Muscle layer of colon (tissue), 2 donors: ENCODE results near the gene RGS10.
"Not testable (repeated sequence)": the region's sequence is repeated elsewhere in the genome, so short reads cannot be mapped to it uniquely, and the experiment has no call there.

Experiments used
- H3K27ac ChIP-seq: one replicate; pipeline ENCODE4 v1.7.0; 2013; ENCODE audit warnings: low read depth, mild to moderate bottlenecking, low read length, moderate library complexity
- H3K27me3 ChIP-seq, 2 donors: one replicate each; pipeline ENCODE4 v1.7.0; 2013; ENCODE audit warnings: low read length in 2 of 2, mild to moderate bottlenecking in 2 of 2; ENCODE audit not compliant: insufficient read depth in 2 of 2, control insufficient read depth in 1 of 2
- H3K36me3 ChIP-seq: one replicate; pipeline ENCODE4 v1.7.0; 2013; ENCODE audit warnings: mild to moderate bottlenecking, low read length; ENCODE audit not compliant: insufficient read depth
- H3K4me1 ChIP-seq: one replicate; pipeline ENCODE4 v1.7.0; 2013; ENCODE audit warnings: mild to moderate bottlenecking, low read length; ENCODE audit not compliant: insufficient read depth
- H3K4me3 ChIP-seq, 2 donors: one replicate each; pipeline ENCODE4 v1.7.0; 2013; ENCODE audit warnings: low read length in 2 of 2, low read depth in 1 of 2, mild to moderate bottlenecking in 1 of 2, moderate library complexity in 1 of 2
- H3K9ac ChIP-seq: one replicate; pipeline ENCODE4 v1.7.0; 2013; ENCODE audit warnings: low read length
- H3K9me3 ChIP-seq: one replicate; pipeline ENCODE4 v1.7.0; 2013; ENCODE audit warnings: mild to moderate bottlenecking, low read length
- donor health status: abdominal sarcoma.
- donor health status: Adenocarcinoma of cecum.

Gene RGS10

DNA sequence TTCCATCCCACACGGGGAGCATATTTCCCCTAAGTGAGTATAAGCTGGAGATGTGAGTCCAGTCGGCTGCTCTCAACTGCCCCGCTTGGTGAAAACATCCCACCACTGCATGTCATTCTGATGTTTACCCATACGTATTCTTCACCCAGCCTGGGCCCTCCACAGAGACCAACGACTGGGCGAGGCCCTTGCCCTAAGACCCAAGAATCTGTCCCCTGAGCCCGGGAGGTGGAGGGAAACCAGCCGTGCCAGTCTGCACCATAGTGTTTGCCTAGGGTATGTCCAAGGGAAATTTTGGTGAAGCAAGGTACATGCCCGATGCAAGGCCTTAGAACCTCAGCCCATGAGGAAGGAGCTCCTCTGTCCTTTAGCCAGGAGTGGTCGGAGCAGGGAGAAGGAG lies 67.9 kb downstream of the RGS10 start:
- H3K9me3 ChIP-seq = no peaks in the 10 kb centered on the region
- H3K27me3 ChIP-seq = no peaks in the 10 kb centered on the region
- H3K36me3 ChIP-seq = no peaks in the 10 kb centered on the region
- no peak overlapping the region for H3K4me3 ChIP-seq
- peaks cover 11% of the 10 kb centered on the region for H3K4me1 ChIP-seq
- H3K9ac ChIP-seq = no peak overlapping the region
- no peak overlapping the region for H3K27ac ChIP-seq

DNA sequence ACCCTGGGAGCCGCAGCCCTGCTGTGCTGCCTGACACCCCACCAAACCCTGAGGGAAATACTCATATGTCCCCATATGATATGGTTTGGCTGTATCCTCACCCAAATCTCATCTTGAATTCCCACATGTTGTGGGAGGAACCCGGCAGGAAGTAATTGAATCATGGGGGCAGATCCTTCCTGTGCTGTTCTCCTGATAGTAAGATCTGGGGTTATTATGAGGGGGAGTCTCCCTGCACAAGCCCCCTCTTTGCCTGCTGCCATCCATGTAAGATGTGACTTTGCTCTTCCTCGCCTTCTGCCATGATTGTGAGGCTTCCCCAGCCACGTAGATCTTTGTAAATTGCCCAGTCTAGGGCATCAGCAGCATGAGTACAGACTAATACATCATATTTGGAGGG lies 68.7 kb downstream of the RGS10 start:
- H3K27ac ChIP-seq = no peak overlapping the region
- peaks cover 2% of the 10 kb centered on the region for H3K4me1 ChIP-seq
- no peak overlapping the region for H3K9ac ChIP-seq
- H3K27me3 ChIP-seq = no peaks in the 10 kb centered on the region
- H3K4me3 ChIP-seq = no peak overlapping the region
- no peaks in the 10 kb centered on the region for H3K36me3 ChIP-seq
- H3K9me3 ChIP-seq = no peaks in the 10 kb centered on the region

DNA sequence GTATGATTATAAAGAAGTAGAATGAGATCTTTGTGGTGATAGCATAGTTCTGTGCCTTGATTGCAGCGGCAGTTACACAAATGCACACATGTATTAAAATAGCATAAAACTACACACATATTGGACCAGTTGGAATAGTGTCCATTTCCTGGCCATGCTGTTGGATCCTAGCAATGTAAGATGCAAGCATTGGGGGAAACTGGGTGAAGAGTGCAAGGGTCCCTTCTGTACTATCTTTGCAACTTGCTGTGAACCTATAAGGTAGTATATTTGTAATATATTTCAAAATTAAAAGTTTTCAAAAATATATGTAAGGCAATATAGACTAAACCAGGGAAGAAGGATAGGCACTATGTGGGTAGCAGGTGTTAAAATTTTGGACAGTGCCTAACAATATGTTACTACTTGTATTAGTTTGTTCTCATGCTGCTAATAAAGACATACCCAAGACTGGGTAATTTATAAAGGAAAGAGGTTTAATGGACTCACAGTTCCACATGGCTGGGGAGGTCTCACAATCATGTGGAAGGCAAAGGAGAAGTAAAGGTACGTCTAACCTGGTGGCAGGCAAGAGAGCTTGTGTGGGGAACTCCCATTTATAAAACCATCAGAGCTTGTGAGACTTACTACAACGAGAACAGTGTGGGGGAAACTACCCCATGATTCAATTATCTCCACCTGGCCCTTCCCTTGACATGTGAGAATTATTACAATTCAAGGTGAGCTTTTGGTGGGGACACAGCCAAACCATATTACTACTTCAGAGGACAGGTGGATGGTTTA lies 71.4 kb downstream of the RGS10 start:
- no peaks in the 10 kb centered on the region for H3K36me3 ChIP-seq
- H3K9ac ChIP-seq = no peak overlapping the region
- H3K9me3 ChIP-seq = no peaks in the 10 kb centered on the region
- no peak overlapping the region for H3K4me3 ChIP-seq
- no peaks in the 10 kb centered on the region for H3K27me3 ChIP-seq
- no peaks in the 10 kb centered on the region for H3K4me1 ChIP-seq
- no peak overlapping the region for H3K27ac ChIP-seq

DNA sequence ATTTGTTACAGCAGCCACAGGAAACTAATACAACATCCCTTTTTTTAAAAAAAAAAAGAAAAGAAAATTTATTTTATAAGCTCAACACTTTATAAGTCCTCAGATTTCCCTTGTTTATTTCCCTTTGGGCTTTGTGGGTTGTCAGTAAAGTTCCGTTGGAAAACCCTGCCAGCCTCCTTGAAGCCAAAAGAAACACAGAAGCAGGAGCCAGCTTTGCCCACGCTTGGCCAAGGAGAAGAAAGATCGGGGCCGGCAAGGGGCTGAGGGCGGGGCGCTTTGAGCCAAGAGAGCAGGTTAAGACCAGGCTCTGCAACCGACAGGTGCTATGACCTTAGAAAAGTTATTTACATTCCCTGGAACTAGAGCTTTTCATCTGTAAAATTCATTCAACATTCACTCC lies 72.7 kb downstream of the RGS10 start:
- H3K9ac ChIP-seq = no peak overlapping the region
- H3K4me1 ChIP-seq = no peaks in the 10 kb centered on the region
- H3K4me3 ChIP-seq = no peak overlapping the region
- no peak overlapping the region for H3K27ac ChIP-seq
- H3K36me3 ChIP-seq = no peaks in the 10 kb centered on the region
- no peaks in the 10 kb centered on the region for H3K9me3 ChIP-seq
- H3K27me3 ChIP-seq = no peaks in the 10 kb centered on the region

DNA sequence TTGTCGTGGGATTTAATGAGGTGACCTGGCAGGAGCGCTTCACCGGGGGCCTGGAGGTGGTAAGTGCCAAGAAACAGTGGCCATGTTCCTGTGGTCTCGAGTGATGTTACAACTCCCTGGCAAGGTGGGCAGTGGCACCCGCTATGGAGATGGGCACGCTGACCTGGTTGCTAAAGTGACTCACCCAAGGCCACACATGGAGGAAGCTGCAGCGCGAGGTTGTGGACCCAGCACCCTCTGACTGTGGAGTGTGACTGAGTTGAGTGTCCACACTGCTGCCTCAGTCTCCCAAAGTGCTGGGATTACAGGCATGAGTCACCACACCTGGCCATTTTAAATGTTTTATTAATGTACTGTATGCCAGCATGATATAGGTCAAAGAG lies 73.2 kb downstream of the RGS10 start:
- Histone ChIP-seq H3K36me3 (no peaks in the 10 kb centered on the region), H3K9me3 (no peaks in the 10 kb centered on the region), H3K4me3 (no peak overlapping the region), H3K4me1 (no peaks in the 10 kb centered on the region), H3K27me3 (no peaks in the 10 kb centered on the region), H3K27ac (no peak overlapping the region), H3K9ac (no peak overlapping the region)

DNA sequence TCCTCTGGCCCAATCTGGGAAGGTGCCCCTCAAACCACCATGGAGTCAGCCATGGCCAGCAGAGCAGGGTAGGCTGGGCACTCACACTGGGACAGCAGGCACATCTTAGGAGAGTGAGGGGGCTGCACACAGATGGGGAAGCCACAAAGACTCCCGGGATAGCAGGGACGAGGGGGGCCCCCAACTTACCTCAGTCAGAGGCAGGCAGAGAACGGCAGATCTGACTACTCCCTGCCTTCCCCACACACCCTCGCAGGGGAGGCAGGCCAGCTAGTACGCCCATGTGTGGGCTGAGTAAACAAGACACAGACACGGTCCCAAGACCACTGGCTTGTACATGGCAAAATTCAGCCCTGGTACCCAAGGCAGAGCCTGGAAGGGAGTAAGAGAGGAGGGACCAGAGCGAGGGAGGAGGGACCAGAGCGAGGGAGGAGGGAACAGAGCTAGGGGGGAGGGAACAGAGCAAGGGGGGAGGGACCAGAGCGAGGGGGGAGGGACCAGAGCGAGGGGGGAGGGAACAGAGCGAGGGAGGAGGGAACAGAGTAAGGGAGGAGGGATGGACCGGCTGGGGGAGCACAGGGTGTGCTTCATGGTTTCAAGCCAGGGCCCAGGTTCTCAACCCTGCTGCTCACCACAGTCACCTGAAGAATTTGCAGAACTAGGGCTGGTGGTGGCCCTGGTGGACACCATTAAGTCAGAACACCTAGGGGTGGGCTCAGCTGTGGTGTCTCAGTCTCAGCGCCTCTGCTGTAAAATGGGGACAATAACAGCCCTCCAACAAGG lies 73.8 kb downstream of the RGS10 start:
- Histone ChIP-seq H3K27me3 (no peaks in the 10 kb centered on the region), H3K9ac (no peak overlapping the region), H3K9me3 (no peaks in the 10 kb centered on the region), H3K4me1 (no peaks in the 10 kb centered on the region), H3K4me3 (no peak overlapping the region), H3K27ac (no peak overlapping the region), H3K36me3 (no peaks in the 10 kb centered on the region)

DNA sequence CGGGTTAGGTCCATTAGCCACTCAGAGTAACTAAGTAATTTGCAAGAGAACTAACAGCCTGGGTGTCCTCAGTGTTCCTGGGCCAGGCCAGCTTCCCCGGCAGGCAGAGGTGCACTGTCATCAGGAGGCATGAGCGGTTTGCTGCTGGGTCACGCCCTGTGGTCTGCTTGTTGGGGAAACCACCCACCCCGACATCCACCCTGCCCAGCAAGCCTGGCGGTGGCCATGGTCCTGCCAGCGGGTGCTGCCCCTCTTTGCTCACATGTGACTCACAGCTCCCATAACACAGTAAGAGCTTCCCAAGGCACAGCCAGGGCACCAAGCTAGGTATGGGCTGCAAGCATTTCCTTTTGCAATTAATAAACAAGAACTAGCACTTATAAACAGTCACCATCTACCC lies 75.9 kb downstream of the RGS10 start:
- H3K4me3 ChIP-seq = no peak overlapping the region
- no peaks in the 10 kb centered on the region for H3K36me3 ChIP-seq
- H3K9ac ChIP-seq = no peak overlapping the region
- no peaks in the 10 kb centered on the region for H3K9me3 ChIP-seq
- H3K4me1 ChIP-seq = no peaks in the 10 kb centered on the region
- H3K27ac ChIP-seq = no peak overlapping the region
- H3K27me3 ChIP-seq = no peaks in the 10 kb centered on the region

DNA sequence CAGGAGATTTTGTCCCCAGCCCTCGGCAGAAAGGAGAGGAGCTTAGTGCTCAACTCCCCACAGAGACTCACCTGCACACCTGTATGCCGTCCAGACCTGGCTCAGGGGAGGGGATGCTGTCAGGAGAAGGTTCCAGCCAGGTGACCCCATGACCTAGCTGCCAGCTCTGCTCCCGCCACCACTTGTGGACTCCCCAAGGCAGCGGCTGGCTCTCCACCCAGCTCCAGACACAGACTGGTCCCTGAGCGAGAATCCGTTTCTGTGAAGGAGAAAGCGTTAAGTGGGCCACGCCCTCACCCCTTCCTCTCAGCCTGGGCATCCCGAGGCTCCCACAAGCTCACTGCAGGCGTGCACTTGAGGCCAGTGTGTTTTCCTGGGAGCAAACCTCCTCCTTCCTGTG lies 76.4 kb downstream of the RGS10 start:
- Histone ChIP-seq H3K27ac (no peak overlapping the region), H3K27me3 (no peaks in the 10 kb centered on the region), H3K36me3 (no peaks in the 10 kb centered on the region), H3K4me3 (no peak overlapping the region), H3K9ac (no peak overlapping the region), H3K4me1 (no peaks in the 10 kb centered on the region), H3K9me3 (no peaks in the 10 kb centered on the region)

DNA sequence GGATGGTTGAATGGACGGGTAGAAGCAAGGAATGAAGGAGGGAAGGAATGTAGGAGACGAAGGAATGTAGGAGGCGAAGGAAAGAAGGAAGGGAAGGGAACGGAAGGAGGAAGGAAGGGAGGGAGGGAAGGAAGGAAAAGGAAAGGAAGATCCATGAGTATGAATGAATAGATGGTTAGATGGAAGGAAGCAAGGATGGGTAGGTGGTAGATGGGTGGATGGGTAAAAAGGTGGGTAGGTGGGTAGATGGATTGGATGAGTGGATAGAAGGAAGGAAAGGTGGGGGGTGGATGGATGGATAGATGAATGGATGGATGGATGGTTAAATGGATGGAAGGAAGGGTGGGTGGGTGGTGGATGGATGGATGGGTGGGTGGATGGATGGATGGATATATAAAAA lies 77.4 kb downstream of the RGS10 start:
- Histone ChIP-seq H3K36me3 (no peaks in the 10 kb centered on the region), H3K27me3 (no peaks in the 10 kb centered on the region), H3K27ac (no peak overlapping the region), H3K9ac (no peak overlapping the region), H3K4me1 (no peaks in the 10 kb centered on the region), H3K4me3 (no peak overlapping the region), H3K9me3 (no peaks in the 10 kb centered on the region)

DNA sequence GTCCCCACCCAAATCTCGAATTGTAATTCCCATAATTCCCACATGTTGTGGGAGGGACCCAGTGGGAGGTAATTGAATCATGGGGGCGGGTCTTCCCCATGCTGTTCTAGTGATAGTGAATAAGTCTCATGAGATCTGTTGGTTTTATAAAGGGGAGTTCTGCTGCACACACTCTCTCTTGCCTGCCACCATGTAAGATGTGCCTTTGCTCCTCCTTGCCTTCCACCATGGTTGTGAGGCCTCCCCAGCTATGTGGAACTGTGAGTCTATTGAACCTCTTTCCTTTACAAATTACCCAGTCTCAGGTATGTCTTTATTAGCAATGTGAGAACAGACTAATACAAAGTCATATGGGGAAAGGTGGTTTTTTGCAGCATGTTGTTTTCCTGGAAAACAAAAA lies 79.3 kb downstream of the RGS10 start:
- not testable (repeated sequence) for H3K4me3 ChIP-seq, H3K27me3 ChIP-seq, H3K27ac ChIP-seq, H3K9me3 ChIP-seq, H3K9ac ChIP-seq, H3K36me3 ChIP-seq, H3K4me1 ChIP-seq

DNA sequence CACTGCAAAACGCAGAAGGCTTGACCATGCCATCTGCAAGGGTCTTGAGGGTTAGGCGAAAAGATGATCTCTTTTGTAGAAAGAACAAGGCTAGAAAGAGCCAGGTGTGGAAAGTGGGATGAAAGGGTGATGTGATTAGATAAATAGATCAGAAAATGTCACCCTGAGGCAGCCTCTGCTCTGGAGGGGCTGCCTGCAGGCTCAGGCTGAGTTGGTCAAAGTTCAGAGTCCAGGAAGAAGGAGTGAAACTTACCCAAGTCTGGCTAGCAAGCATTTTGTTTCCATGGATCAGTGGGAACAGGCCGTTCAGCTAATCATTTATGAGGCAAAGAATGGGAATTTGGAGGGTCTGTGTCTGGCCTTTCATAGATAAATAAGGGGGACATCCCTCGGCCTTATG lies 79.7 kb downstream of the RGS10 start:
- Histone ChIP-seq H3K27me3 (no peaks in the 10 kb centered on the region), H3K36me3 (no peaks in the 10 kb centered on the region), H3K9me3 (no peaks in the 10 kb centered on the region), H3K4me3 (no peak overlapping the region), H3K4me1 (no peaks in the 10 kb centered on the region), H3K27ac (no peak overlapping the region), H3K9ac (no peak overlapping the region)

DNA sequence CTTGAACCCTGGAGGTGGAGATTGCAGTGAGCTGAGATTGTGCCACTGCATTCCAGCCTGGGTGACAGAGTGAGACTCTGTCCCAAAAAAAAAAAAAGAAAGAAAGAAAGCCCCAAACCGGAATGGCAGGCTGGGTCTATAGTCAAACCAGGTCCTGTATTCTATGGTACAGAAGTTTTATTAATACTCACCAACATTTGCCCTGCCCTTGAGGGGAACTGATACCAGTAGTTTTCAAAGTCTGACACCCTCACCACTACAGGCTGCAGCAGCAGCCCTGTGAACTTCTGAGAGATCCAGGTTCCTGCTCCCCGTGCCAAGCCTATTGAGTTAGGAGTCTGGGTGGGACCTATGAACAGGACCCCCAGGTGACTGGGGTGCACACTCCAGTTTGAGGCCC lies 80.6 kb downstream of the RGS10 start:
- no peaks in the 10 kb centered on the region for H3K27me3 ChIP-seq
- H3K36me3 ChIP-seq = no peaks in the 10 kb centered on the region
- H3K9me3 ChIP-seq = no peaks in the 10 kb centered on the region
- no peak overlapping the region for H3K4me3 ChIP-seq
- no peak overlapping the region for H3K27ac ChIP-seq
- H3K4me1 ChIP-seq = no peaks in the 10 kb centered on the region
- no peak overlapping the region for H3K9ac ChIP-seq
